ENCODE results near the gene PTPN3.

Gene PTPN3

GRCh38 chr9:109456811-109457210 is 41.3 kb downstream of the PTPN3 start:
- no peaks in the 10 kb centered on the region for H3K36me3 ChIP-seq (ENCODE audit: insufficient read depth, low read length)
- no peak overlapping the region for H3K4me3 ChIP-seq (ENCODE audit: low read depth in 1 of 2, low read length in 2 of 2)
- H3K9me3 ChIP-seq (ENCODE audit: low read length): no peaks in the 10 kb centered on the region
- no peaks in the 10 kb centered on the region for H3K27me3 ChIP-seq (ENCODE audit: control insufficient read depth in 1 of 2, insufficient read depth in 2 of 2, low read length in 2 of 2)
- H3K9ac ChIP-seq (ENCODE audit: low read length): no peak overlapping the region
- no peaks in the 10 kb centered on the region for H3K4me1 ChIP-seq (ENCODE audit: insufficient read depth, low read length)
- no peak overlapping the region for H3K27ac ChIP-seq (ENCODE audit: low read depth, low read length)

GRCh38 chr9:109455861-109456260 is 42.2 kb downstream of the PTPN3 start:
- Histone ChIP-seq H3K27me3 (ENCODE audit: control insufficient read depth in 1 of 2, insufficient read depth in 2 of 2, low read length in 2 of 2) (no peaks in the 10 kb centered on the region), H3K9me3 (ENCODE audit: low read length) (no peaks in the 10 kb centered on the region), H3K4me1 (ENCODE audit: insufficient read depth, low read length) (no peaks in the 10 kb centered on the region), H3K4me3 (ENCODE audit: low read depth in 1 of 2, low read length in 2 of 2) (no peak overlapping the region), H3K27ac (ENCODE audit: low read depth, low read length) (no peak overlapping the region), H3K36me3 (ENCODE audit: insufficient read depth, low read length) (no peaks in the 10 kb centered on the region), H3K9ac (ENCODE audit: low read length) (no peak overlapping the region)

DNA sequence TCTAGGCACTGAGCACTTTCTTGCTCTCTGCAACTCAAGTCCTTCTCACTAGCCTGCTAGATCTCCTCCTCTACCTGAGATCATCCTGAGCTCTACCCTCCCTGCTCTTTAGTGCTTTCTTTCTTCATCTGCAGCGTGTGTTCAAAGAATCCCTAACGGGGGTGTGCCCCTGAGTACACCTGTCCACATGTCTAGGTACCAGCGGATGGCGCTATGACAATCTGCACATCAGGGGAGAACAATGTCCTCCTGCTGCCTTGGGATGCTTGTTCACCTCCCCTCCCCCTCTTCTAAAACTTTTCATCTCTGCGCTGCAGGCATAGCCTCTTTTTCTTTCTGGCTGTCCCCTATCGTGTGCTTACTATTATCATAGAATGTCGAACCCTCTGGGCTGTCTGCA is 42.7 kb downstream of the PTPN3 start:
- H3K27me3 ChIP-seq (ENCODE audit: control insufficient read depth in 1 of 2, insufficient read depth in 2 of 2, low read length in 2 of 2): no peaks in the 10 kb centered on the region
- H3K9ac ChIP-seq (ENCODE audit: low read length): no peak overlapping the region
- H3K4me3 ChIP-seq (ENCODE audit: low read depth in 1 of 2, low read length in 2 of 2): no peak overlapping the region
- no peaks in the 10 kb centered on the region for H3K36me3 ChIP-seq (ENCODE audit: insufficient read depth, low read length)
- no peak overlapping the region for H3K27ac ChIP-seq (ENCODE audit: low read depth, low read length)
- H3K9me3 ChIP-seq (ENCODE audit: low read length): no peaks in the 10 kb centered on the region
- no peaks in the 10 kb centered on the region for H3K4me1 ChIP-seq (ENCODE audit: insufficient read depth, low read length)

- H3K27me3 ChIP-seq (ENCODE audit: control insufficient read depth in 1 of 2, insufficient read depth in 2 of 2, low read length in 2 of 2): no peaks in the 10 kb centered on the region
- H3K9me3 ChIP-seq (ENCODE audit: low read length): no peaks in the 10 kb centered on the region
- H3K4me3 ChIP-seq (ENCODE audit: low read depth in 1 of 2, low read length in 2 of 2): no peak overlapping the region
- no peak overlapping the region for H3K9ac ChIP-seq (ENCODE audit: low read length)
- no peaks in the 10 kb centered on the region for H3K4me1 ChIP-seq (ENCODE audit: insufficient read depth, low read length)
- no peaks in the 10 kb centered on the region for H3K36me3 ChIP-seq (ENCODE audit: insufficient read depth, low read length)
- no peak overlapping the region for H3K27ac ChIP-seq (ENCODE audit: low read depth, low read length)
Observed at GRCh38 chr9:109454601-109455155, 43.4 kb downstream of the PTPN3 start.

GRCh38 chr9:109454041-109454440 is 44.1 kb downstream of the PTPN3 start:
- Histone ChIP-seq H3K4me1 (ENCODE audit: insufficient read depth, low read length) (no peaks in the 10 kb centered on the region), H3K4me3 (ENCODE audit: low read depth in 1 of 2, low read length in 2 of 2) (no peak overlapping the region), H3K9ac (ENCODE audit: low read length) (no peak overlapping the region), H3K27me3 (ENCODE audit: control insufficient read depth in 1 of 2, insufficient read depth in 2 of 2, low read length in 2 of 2) (no peaks in the 10 kb centered on the region), H3K36me3 (ENCODE audit: insufficient read depth, low read length) (no peaks in the 10 kb centered on the region), H3K9me3 (ENCODE audit: low read length) (no peaks in the 10 kb centered on the region), H3K27ac (ENCODE audit: low read depth, low read length) (no peak overlapping the region)

DNA sequence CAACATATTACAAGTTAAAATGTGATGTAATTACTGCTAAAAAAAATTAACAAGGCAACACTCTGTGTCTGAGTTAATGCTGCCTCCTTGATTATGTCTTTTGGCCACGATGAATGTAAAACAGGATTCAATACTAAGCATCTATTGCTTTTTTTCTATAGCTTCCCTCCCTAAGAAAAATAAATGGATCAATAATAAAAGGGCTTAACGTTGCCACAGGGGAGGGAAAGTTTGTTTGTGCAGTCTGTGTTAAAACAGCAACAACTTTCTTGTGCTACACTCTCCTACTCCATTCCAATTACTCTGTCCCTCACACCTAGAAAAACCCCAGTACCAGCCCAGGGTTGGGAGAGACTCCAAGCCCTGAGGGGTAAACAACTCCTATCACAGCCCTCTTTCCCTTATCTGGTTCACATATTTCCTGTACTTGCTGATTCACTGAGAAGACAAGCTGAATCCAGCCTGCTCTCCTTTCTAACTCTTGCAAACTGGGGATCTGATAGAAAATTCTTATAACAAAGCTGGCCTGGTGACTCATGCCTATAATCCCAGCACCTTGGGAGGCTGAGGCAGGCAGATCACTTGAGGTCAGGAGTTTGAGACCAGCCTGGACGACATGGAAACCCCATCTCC is 44.8 kb downstream of the PTPN3 start:
- no peak overlapping the region for H3K9ac ChIP-seq (ENCODE audit: low read length)
- no peak overlapping the region for H3K4me3 ChIP-seq (ENCODE audit: low read depth in 1 of 2, low read length in 2 of 2)
- no peak overlapping the region for H3K27ac ChIP-seq (ENCODE audit: low read depth, low read length)
- no peaks in the 10 kb centered on the region for H3K4me1 ChIP-seq (ENCODE audit: insufficient read depth, low read length)
- H3K27me3 ChIP-seq (ENCODE audit: control insufficient read depth in 1 of 2, insufficient read depth in 2 of 2, low read length in 2 of 2): no peaks in the 10 kb centered on the region
- no peaks in the 10 kb centered on the region for H3K9me3 ChIP-seq (ENCODE audit: low read length)
- H3K36me3 ChIP-seq (ENCODE audit: insufficient read depth, low read length): no peaks in the 10 kb centered on the region

DNA sequence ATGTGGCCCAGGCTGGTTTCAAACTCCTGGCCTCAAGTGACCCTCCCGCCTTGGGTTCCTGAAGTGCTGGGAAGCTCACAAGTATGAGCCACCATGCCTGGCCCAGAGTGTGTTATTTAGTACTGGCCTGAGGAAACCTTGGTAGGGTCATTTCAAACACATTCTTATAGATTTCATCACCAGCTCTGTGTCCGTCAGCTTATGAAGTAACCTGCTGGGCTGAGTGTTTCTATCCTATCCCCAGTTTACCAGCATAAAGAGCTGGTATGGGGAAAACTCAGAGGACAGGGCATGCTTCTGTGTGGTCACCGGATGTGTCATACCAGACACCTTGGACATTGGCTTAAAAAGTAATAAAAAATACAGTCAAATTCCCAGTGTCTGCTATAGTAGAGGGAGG is 45.3 kb downstream of the PTPN3 start:
- no peak overlapping the region for H3K9ac ChIP-seq (ENCODE audit: low read length)
- no peaks in the 10 kb centered on the region for H3K27me3 ChIP-seq (ENCODE audit: control insufficient read depth in 1 of 2, insufficient read depth in 2 of 2, low read length in 2 of 2)
- H3K27ac ChIP-seq (ENCODE audit: low read depth, low read length): no peak overlapping the region

GRCh38 chr9:109451311-109452025 is 46.6 kb downstream of the PTPN3 start:
- no peaks in the 10 kb centered on the region for H3K36me3 ChIP-seq (ENCODE audit: insufficient read depth, low read length)
- H3K4me3 ChIP-seq (ENCODE audit: low read depth in 1 of 2, low read length in 2 of 2): no peak overlapping the region
- H3K27ac ChIP-seq (ENCODE audit: low read depth, low read length): no peak overlapping the region
- no peaks in the 10 kb centered on the region for H3K9me3 ChIP-seq (ENCODE audit: low read length)
- no peaks in the 10 kb centered on the region for H3K4me1 ChIP-seq (ENCODE audit: insufficient read depth, low read length)
- no peak overlapping the region for H3K9ac ChIP-seq (ENCODE audit: low read length)
- no peaks in the 10 kb centered on the region for H3K27me3 ChIP-seq (ENCODE audit: control insufficient read depth in 1 of 2, insufficient read depth in 2 of 2, low read length in 2 of 2)

More for the DNA sequence above, 45.3 kb downstream of the PTPN3 start:
- Histone ChIP-seq H3K4me3 (ENCODE audit: low read depth in 1 of 2, low read length in 2 of 2) (no peak overlapping the region), H3K9me3 (ENCODE audit: low read length) (no peaks in the 10 kb centered on the region), H3K4me1 (ENCODE audit: insufficient read depth, low read length) (no peaks in the 10 kb centered on the region), H3K36me3 (ENCODE audit: insufficient read depth, low read length) (no peaks in the 10 kb centered on the region)

- Histone ChIP-seq H3K4me1 (ENCODE audit: insufficient read depth, low read length) (no peaks in the 10 kb centered on the region), H3K36me3 (ENCODE audit: insufficient read depth, low read length) (no peaks in the 10 kb centered on the region), H3K27ac (ENCODE audit: low read depth, low read length) (no peak overlapping the region), H3K9me3 (ENCODE audit: low read length) (no peaks in the 10 kb centered on the region), H3K4me3 (ENCODE audit: low read depth in 1 of 2, low read length in 2 of 2) (no peak overlapping the region), H3K9ac (ENCODE audit: low read length) (no peak overlapping the region), H3K27me3 (ENCODE audit: control insufficient read depth in 1 of 2, insufficient read depth in 2 of 2, low read length in 2 of 2) (no peaks in the 10 kb centered on the region)
Observed at GRCh38 chr9:109450346-109450745, 47.8 kb downstream of the PTPN3 start.

DNA sequence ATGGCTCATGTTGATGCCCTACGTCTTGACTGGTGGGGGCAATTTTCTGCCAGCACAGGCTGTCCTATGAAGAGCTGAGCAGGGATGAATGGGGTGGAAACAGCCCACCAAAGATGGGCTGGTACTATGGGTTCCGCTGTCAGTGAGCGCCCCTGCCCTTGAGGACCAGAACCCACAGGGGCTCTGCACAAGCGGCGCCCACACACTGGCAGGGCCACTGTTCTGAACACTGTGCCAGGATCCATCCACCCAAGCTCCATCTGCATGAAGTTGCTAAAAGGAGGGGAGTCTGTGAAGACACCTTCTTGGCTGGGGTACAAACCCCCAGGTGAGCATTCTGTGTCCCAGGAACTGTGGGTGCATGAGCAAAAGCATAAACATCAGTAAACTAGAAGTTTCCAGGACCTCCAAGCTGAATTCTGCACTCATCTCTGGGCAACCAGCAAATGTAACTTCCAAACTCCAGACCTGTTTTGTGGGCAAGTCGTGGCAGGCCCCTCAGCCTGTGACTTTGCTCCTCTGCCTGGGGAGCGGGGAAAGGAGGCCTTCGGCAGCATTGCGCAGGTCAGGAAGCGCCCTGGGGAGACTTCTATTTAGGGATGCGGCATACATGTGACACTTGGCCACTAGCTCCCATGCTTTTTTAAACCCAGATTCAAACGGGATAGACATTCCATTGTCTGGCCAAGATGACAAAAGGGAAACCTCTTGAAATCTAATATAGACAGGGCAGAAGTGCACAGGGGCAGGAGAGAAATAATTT is 48.9 kb downstream of the PTPN3 start:
- Histone ChIP-seq H3K4me3 (ENCODE audit: low read depth in 1 of 2, low read length in 2 of 2) (no peak overlapping the region), H3K9me3 (ENCODE audit: low read length) (no peaks in the 10 kb centered on the region), H3K9ac (ENCODE audit: low read length) (no peak overlapping the region), H3K4me1 (ENCODE audit: insufficient read depth, low read length) (no peaks in the 10 kb centered on the region), H3K27ac (ENCODE audit: low read depth, low read length) (no peak overlapping the region), H3K36me3 (ENCODE audit: insufficient read depth, low read length) (no peaks in the 10 kb centered on the region), H3K27me3 (ENCODE audit: control insufficient read depth in 1 of 2, insufficient read depth in 2 of 2, low read length in 2 of 2) (no peaks in the 10 kb centered on the region)

- Histone ChIP-seq H3K4me1 (ENCODE audit: insufficient read depth, low read length) (no peaks in the 10 kb centered on the region), H3K36me3 (ENCODE audit: insufficient read depth, low read length) (no peaks in the 10 kb centered on the region), H3K9ac (ENCODE audit: low read length) (no peak overlapping the region), H3K27me3 (ENCODE audit: control insufficient read depth in 1 of 2, insufficient read depth in 2 of 2, low read length in 2 of 2) (no peaks in the 10 kb centered on the region), H3K9me3 (ENCODE audit: low read length) (no peaks in the 10 kb centered on the region), H3K4me3 (ENCODE audit: low read depth in 1 of 2, low read length in 2 of 2) (no peak overlapping the region), H3K27ac (ENCODE audit: low read depth, low read length) (no peak overlapping the region)
Observed at GRCh38 chr9:109448223-109448622, 49.9 kb downstream of the PTPN3 start.
